ENCODE data around the gene GPLD1. TPM values are rescaled to one million over a fixed set of nuclear protein-coding genes. Genes with fewer than 3 reads are reported as not detected.

Gene GPLD1
- total RNA-seq, 4 donors from 2014 or later, result 5.9 to 18.1 (median 13.0) TPM

DNA sequence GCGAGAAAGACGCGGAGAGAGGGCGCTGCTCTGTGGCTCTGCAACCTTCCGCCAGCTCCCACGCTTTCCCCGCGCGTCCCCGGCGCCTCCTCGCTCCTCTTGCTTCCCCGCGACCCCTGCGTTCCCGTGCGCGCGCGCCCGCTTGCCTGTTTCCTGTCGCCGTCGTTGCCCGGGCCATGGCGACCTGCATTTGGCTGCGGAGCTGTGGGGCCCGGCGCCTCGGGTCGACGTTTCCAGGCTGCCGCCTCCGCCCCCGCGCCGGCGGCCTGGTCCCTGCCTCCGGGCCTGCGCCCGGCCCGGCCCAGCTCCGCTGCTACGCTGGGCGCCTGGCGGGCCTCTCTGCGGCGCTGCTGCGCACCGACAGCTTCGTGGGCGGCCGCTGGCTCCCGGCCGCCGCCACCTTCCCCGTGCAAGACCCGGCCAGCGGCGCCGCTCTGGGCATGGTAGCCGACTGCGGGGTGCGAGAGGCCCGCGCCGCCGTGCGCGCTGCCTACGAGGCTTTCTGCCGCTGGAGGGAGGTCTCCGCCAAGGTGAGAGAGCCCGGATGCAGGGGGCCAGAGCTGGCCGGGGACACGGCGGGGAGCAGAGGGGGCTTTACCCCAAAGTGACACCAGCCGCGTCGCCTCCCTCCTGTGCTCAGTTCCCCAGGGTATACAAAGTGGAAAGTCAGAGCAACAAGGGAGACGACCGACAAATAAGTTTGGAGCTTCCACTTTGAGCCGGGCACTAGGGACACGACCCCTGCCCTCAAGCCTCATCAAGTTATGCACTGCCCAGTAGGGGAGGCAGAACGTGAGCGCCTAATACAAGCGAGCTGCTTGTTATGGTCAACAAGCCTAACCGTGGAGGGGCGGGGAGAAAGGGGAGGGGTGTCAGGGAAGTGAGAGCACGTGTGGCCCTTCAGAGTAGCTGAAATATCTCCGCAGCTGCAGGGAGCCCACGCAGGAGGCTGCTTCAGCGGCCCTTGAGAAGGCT, 5.7 kb upstream of the GPLD1 start, which contains the start of gene ALDH5A1:
Gene ALDH5A1, plus strand, starts transcription at position 149 of the 975 bp plus-strand sequence. Its CDS starts 28 bp downstream, at position 177.
- TF ChIP-seq, protein P1, sequence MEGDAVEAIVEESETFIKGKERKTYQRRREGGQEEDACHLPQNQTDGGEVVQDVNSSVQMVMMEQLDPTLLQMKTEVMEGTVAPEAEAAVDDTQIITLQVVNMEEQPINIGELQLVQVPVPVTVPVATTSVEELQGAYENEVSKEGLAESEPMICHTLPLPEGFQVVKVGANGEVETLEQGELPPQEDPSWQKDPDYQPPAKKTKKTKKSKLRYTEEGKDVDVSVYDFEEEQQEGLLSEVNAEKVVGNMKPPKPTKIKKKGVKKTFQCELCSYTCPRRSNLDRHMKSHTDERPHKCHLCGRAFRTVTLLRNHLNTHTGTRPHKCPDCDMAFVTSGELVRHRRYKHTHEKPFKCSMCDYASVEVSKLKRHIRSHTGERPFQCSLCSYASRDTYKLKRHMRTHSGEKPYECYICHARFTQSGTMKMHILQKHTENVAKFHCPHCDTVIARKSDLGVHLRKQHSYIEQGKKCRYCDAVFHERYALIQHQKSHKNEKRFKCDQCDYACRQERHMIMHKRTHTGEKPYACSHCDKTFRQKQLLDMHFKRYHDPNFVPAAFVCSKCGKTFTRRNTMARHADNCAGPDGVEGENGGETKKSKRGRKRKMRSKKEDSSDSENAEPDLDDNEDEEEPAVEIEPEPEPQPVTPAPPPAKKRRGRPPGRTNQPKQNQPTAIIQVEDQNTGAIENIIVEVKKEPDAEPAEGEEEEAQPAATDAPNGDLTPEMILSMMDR (IDR thresholded peaks at IDR 0.05; ENCODE audit: low read depth), result no peak

DNA sequence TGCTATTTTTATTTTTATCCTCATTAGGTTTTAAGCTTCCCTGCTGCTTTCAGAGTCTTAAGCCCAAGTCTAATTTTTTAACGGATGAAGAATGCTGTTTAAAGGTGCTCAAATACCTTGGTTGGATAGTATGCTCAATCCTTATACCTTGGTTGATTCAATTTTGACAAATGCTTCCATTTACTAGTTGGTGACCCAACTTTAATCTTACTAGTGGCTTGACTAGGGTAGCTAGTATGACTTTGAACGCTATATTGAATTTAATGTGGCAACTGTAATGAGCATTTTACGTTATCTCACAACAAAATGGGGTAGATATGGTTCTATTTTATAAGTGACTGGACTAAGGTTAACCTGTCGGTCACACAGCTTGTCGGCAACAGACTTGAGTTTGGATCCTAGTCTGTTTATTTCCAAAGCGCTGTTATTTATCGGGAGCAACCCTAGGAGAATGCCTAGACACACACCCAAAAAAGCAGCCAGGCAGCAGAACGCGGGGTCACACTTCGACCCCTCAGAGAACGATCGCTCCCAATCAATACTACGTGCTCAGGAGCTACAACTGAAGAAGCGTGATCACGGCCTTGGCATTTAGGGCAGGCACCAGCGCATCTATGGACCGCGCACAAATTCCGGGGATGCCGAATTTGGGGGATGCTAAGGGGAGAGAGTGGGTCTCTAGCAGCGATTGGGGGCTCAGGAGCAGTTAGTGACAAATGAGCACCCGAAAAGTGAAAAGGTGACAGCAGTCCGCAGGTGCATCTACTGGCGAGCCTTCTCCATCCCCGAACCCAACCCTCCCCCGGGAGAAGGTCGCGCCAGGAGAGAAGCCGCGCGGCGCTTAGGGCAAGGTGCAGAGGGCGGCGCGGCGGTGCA, 4.8 kb upstream of the GPLD1 start:
- TF ChIP-seq, protein P1 (IDR thresholded peaks at IDR 0.05; ENCODE audit: low read depth), result no peak

DNA sequence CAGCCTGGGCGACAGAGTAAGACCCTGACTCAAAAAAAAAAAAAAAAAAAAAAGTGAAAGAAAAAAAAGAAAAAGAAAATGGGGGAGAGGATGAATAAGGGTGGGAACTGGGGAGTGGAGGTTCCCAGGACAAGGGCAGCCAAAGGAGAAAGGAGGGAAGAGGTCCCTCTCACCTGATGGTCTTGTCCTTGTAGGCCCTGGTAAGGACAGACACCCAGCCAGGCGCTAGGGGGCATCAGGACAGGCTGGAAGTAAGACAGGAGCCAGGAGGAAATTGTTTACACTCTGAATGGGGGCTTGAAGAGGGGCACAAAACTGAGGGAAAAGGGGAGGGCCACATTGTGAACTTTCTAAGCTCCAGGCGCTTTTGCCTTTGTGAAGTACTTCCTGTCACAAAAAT, 3.1 kb upstream of the GPLD1 start:
- TF ChIP-seq, protein P1 (IDR thresholded peaks at IDR 0.05; ENCODE audit: low read depth), result no peak

DNA sequence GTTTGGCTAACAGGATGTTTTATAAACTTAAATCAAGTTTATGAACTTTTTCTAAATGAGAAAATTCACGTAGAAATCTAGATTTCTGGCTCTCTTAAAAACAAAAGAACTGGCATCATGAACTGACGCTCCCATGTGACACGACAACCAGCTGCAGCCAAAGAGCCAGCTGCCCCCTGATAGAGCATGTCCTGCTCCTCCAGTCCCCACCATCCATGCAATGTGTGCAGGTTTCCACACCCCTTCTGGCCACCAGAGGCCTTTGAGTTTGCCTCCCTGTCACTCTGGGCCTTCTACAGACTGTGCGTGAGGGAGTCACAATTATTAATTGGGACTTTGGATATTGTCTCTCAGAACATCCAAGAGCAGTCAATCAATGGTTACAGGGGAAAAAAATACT, 1.6 kb upstream of the GPLD1 start:
- TF ChIP-seq, protein P1 (IDR thresholded peaks at IDR 0.05; ENCODE audit: low read depth), result no peak

DNA sequence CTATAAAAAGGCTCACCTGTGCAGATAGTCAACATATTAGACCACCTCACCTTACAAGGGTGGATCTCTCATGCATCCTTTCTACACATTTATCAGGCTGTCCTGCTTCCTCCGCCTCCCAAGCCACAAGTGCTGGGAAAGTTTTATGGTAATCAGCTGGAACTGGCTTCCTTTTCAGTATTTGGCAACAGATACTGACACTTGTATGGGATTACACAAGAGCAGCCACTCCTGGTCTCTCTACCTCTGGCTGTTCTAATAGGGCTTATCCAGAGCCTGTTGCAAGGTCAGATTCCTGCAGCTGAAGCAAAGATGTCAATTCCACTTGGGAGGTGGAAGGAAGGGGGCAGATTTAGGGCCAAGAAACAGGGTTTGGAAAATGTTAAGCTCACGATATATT, 503 bp upstream of the GPLD1 start:
- TF ChIP-seq, protein P1 (IDR thresholded peaks at IDR 0.05; ENCODE audit: low read depth), result no peak

DNA sequence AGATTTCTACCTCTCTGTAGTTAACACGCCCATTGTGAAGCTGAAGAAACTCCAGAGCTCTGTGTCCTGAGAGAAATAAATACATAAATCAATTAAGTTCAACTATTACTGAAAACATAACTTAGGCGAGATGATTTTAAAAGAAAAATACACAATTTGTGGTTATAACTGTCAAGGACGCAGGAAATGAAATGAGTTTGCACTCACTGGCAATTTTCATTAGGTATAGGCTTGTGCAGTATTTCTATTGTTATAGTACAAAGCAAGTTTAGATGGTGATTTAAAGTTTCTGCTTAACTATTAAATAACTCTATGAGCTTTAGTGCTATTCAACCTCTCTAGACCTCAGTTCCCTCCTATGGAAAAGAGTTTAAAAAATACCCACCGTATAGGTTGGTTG, 3.3 kb downstream of the GPLD1 start:
- TF ChIP-seq, protein P1 (IDR thresholded peaks at IDR 0.05; ENCODE audit: low read depth), result no peak
